CD4-positive, alpha-beta T cell (primary cell): ENCODE measurements around the gene ABHD8. TPM values are rescaled to one million over a fixed set of nuclear protein-coding genes. Genes with fewer than 3 reads are reported as not detected.

ENCODE experiments used
- ATAC-seq: fragments of 200-7000 bp; cut with Tn5 transposase; one replicate; pipeline ENCODE4 v1.10.0; 2022; ENCODE audit warnings: mild to moderate bottlenecking; ENCODE audit not compliant: poor library complexity
- CTCF ChIA-PET: fragments of 350-600 bp; sonication (Branson Sonifier 250); formaldehyde crosslinking; loops from one replicate; lab custom pipeline; 2021; ENCODE audit warnings: antibody characterized with exemption, inconsistent platforms; lab: Charles Lee
- POLR2A ChIA-PET: fragments of 350-600 bp; sonication (Branson Sonifier 250); formaldehyde crosslinking; loops from one replicate; lab custom pipeline; 2021; ENCODE audit warnings: antibody characterized with exemption, inconsistent platforms; lab: Charles Lee
- DNase-seq, 14 experiments: peaks; one replicate each; pipeline ENCODE4 v3.0.0-alpha.2; 2013 to 2020; ENCODE audit warnings: mixed read lengths in 2 of 14
- H3K27ac ChIP-seq, 2 donors: one replicate each; pipeline versions ENCODE4 v1.5.1 to v1.7.0; 2013; ENCODE audit warnings: low read length in 2 of 2, low read depth in 1 of 2, mild to moderate bottlenecking in 1 of 2
- H3K27me3 ChIP-seq, 2 experiments: 1 replicate in 1 of 2; 2 replicates in 1 of 2; pipeline versions ENCODE4 v1.6.1 to v1.7.0; 2013; ENCODE audit warnings: low read length in 2 of 2, control low read depth in 1 of 2, mild to moderate bottlenecking in 1 of 2, moderate library complexity in 1 of 2; ENCODE audit not compliant: insufficient read depth in 2 of 2, control insufficient read depth in 1 of 2
- H3K36me3 ChIP-seq: one replicate; pipeline ENCODE4 v1.6.1; 2013; ENCODE audit warnings: low read length, control low read depth; ENCODE audit not compliant: insufficient read depth
- H3K4me1 ChIP-seq: one replicate; pipeline ENCODE4 v1.6.1; 2013; ENCODE audit warnings: low read length, control low read depth; ENCODE audit not compliant: insufficient read depth
- H3K4me3 ChIP-seq: one replicate; pipeline ENCODE4 v1.5.1; 2013; ENCODE audit warnings: mild to moderate bottlenecking, low read length, moderate library complexity
- H3K9me3 ChIP-seq, 2 experiments: 1 replicate in 1 of 2; 2 replicates in 1 of 2; pipeline versions ENCODE4 v1.6.1 to v1.7.0; 2013; ENCODE audit warnings: low read length in 2 of 2, mild to moderate bottlenecking in 2 of 2, control low read depth in 1 of 2, moderate library complexity in 1 of 2; ENCODE audit not compliant: control insufficient read depth in 1 of 2, insufficient read depth in 1 of 2
- H3K27ac Mint-ChIP-seq: one replicate; pipeline ENCODE4 v1.8.0; 2020; ENCODE audit warnings: mixed read lengths
- H3K27me3 Mint-ChIP-seq: one replicate; pipeline ENCODE4 v1.8.0; 2021; ENCODE audit warnings: mixed read lengths
- H3K36me3 Mint-ChIP-seq: one replicate; pipeline ENCODE4 v1.8.0; 2021; ENCODE audit warnings: low read depth, mixed read lengths
- H3K4me1 Mint-ChIP-seq: one replicate; pipeline ENCODE4 v1.8.0; 2021; ENCODE audit warnings: low read depth, mixed read lengths
- H3K4me3 Mint-ChIP-seq: one replicate; pipeline ENCODE4 v1.8.0; 2020; ENCODE audit warnings: mild to moderate bottlenecking, mixed read lengths
- H3K9me3 Mint-ChIP-seq: one replicate; pipeline ENCODE4 v1.8.0; 2020; ENCODE audit warnings: mixed read lengths
- intact Hi-C, 2 experiments: fragments of 100-400 bp; cut with DNase I in 1 of 2; cut with micrococcal nuclease in 1 of 2; formaldehyde crosslinking; loops; one replicate each; pipeline versions ENCODE4 v1.15.1 to v1.9.0; 2023 to 2025; cut with DNase I, micrococcal nuclease
- total RNA-seq, 174 experiments: library from RNA in 2 of 174; stranded (reverse) in 2 of 174; gene quantifications; one replicate each; pipeline ENCODE4 v1.2.3 and lab custom pipeline; 2021 to 2026
- TF ChIP-seq, protein P1 (sequence below): fragments of 200-600 bp; IDR thresholded peaks from one replicate; pipeline ENCODE4 v1.8.0; 2022; ENCODE audit warnings: antibody characterized with exemption, mild to moderate bottlenecking

ABHD8 gene
- total RNA-seq, 2 experiments from 2014 or later, result 4.4 to 4.6 TPM

DNA sequence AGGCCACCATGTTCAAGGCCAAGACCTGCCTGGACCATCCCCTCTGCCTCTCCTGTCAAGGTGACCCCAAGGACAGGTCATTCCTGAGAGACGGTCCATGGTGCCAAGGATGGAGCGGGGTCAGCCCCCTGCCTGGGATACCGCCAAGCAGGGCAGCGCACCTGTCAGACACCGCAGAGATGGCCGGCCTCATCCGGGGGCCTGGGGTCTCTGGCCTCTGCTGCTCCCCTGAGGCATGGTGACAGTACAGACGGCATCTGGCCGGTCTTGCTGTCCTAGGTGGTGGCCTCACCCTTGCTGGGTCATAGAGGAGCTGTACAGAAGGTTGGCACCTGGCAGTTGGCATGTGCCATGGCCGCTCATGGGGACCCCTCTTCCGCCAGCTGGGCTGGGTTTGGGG lies 17.2 kb upstream of the ABHD8 start:
- H3K4me3 Mint-ChIP-seq, result no peak overlapping the region
- no peaks in the 10 kb centered on the region for H3K27me3 Mint-ChIP-seq
- no peaks in the 10 kb centered on the region for H3K27me3 ChIP-seq
- TF ChIP-seq, protein P1, sequence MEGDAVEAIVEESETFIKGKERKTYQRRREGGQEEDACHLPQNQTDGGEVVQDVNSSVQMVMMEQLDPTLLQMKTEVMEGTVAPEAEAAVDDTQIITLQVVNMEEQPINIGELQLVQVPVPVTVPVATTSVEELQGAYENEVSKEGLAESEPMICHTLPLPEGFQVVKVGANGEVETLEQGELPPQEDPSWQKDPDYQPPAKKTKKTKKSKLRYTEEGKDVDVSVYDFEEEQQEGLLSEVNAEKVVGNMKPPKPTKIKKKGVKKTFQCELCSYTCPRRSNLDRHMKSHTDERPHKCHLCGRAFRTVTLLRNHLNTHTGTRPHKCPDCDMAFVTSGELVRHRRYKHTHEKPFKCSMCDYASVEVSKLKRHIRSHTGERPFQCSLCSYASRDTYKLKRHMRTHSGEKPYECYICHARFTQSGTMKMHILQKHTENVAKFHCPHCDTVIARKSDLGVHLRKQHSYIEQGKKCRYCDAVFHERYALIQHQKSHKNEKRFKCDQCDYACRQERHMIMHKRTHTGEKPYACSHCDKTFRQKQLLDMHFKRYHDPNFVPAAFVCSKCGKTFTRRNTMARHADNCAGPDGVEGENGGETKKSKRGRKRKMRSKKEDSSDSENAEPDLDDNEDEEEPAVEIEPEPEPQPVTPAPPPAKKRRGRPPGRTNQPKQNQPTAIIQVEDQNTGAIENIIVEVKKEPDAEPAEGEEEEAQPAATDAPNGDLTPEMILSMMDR, result no peak
- peaks cover 14% of the 10 kb centered on the region for H3K4me1 ChIP-seq
- DNase-seq (no peak), ATAC-seq (no peak)
- H3K4me1 Mint-ChIP-seq, result peaks cover 6% of the 10 kb centered on the region
- peaks cover 49% of the 10 kb centered on the region for H3K36me3 Mint-ChIP-seq
- peaks cover 0 to 7% of the 10 kb centered on the region in 2 experiments for H3K9me3 ChIP-seq
- CTCF ChIA-PET, result no interaction called here
- intact Hi-C loops, result no loop called here
- peaks cover 38% of the 10 kb centered on the region for H3K36me3 ChIP-seq
- POLR2A ChIA-PET, result no interaction called here
- no peaks in the 10 kb centered on the region for H3K9me3 Mint-ChIP-seq
- no peak overlapping the region for H3K4me3 ChIP-seq
- no peak overlapping the region for H3K27ac Mint-ChIP-seq
- no peak overlapping the region for H3K27ac ChIP-seq

DNA sequence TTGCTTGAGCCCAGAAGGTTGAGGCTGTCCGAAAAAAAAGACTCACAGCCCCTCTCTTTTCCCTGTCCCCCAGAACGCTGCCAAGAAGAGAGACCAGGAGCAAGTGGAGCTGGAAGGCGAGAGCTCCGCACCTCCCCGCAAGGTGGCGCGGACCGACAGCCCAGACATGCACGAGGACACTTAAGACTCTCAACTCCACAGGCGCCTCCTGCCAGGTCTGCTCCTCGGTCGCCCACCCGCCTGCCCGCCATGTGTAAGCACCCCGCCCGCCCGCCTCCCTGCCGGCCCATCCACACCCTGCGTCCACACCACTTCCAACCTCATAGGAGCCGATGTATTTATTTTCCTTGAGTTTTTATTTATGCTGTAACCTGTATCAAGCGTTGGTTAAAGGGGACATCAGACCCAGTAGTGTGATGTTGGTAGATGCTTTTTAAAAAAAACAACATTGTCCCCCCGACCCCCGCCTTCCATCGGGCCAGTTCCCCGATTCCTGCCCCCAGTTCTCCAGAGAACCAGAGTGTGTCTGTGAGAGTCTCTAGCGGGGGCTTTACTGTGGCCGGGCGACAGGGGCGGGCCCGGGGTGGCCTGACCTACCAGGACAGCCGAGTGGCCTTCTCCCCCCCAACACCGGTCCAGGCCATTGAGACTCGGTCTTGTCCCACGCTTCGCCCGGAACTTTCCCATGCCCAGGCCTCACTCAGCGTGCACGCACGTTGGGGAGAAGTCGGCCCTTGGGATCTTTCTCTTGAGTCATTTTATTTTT lies 16.4 kb upstream of the ABHD8 start:
- DNase-seq (peak in 1 of 14 experiments; percentile 13), ATAC-seq (no peak)
- H3K4me1 Mint-ChIP-seq, result peaks cover 6% of the 10 kb centered on the region
- ChIA-PET CTCF (no interaction called here), POLR2A (interaction anchor here (0.8 to 1.5 kb wide), 2 partner anchors 10 to 15 kb away, joined by 3 read pairs; partner anchors contain the start of genes ANO8 and DDA1)
- no peaks in the 10 kb centered on the region for H3K27me3 Mint-ChIP-seq
- Histone ChIP-seq H3K27me3 (no peaks in the 10 kb centered on the region), H3K36me3 (peaks cover 43% of the 10 kb centered on the region), H3K4me3 (no peak overlapping the region), H3K9me3 (no peaks in the 10 kb centered on the region), H3K27ac (no peak overlapping the region), H3K4me1 (peaks cover 14% of the 10 kb centered on the region)
- TF ChIP-seq, protein P1, result no peak
- no peaks in the 10 kb centered on the region for H3K9me3 Mint-ChIP-seq
- intact Hi-C loops, result no loop called here
- H3K27ac Mint-ChIP-seq, result no peak overlapping the region
- H3K4me3 Mint-ChIP-seq, result no peak overlapping the region
- H3K36me3 Mint-ChIP-seq, result peaks cover 50% of the 10 kb centered on the region

DNA sequence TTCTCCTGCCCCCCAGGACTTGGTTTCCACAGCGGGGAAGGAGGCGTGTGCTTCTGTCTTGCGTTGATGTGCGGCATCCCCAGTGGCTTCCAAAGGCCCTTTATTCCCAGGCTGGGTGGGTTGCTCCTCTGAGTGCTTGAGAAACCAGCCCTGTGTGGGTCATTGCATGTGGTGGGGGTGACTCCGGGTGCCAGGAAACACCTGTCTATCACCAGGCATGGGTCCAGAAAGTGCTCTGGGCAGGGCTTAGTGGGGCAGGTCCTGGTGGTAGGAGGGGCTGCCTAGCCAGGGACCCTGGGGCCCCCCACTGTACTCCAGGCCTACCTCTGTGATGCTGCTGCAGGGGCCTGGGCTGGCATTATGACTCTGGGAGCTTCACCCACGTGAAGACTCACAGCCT lies 15.7 kb upstream of the ABHD8 start:
- Histone ChIP-seq H3K4me1 (peaks cover 14% of the 10 kb centered on the region), H3K27me3 (no peaks in the 10 kb centered on the region), H3K27ac (no peak overlapping the region), H3K9me3 (no peaks in the 10 kb centered on the region), H3K4me3 (no peak overlapping the region), H3K36me3 (peaks cover 50% of the 10 kb centered on the region)
- POLR2A ChIA-PET, result interaction anchor here (0.8 to 1.5 kb wide), 2 partner anchors 10 to 15 kb away, joined by 3 read pairs; partner anchors contain the start of genes ANO8 and DDA1
- no peak overlapping the region for H3K27ac Mint-ChIP-seq
- no peaks in the 10 kb centered on the region for H3K9me3 Mint-ChIP-seq
- H3K4me3 Mint-ChIP-seq, result no peak overlapping the region
- ATAC-seq, result no peak
- H3K27me3 Mint-ChIP-seq, result no peaks in the 10 kb centered on the region
- peaks cover 6% of the 10 kb centered on the region for H3K4me1 Mint-ChIP-seq
- TF ChIP-seq, protein P1, result no peak
- intact Hi-C loops, result no loop called here
- H3K36me3 Mint-ChIP-seq, result peaks cover 56% of the 10 kb centered on the region
- DNase-seq, result no peak
- CTCF ChIA-PET, result no interaction called here
